ENCODE results near the gene AHDC1. TPM values are rescaled to one million over a fixed set of nuclear protein-coding genes. Genes with fewer than 3 reads are reported as not detected.

AHDC1 gene
- total and polyA plus RNA-seq, 9 of the 15 experiments (the other 6 are each of a cell fraction or from before 2014, with no cell fraction given), result 0.21 to 36.4 (median 4.7) TPM

GRCh38 chr1:27594564-27595510 lies 9.1 kb downstream of the AHDC1 start (continued):
- TF ChIP-seq ELK3 (CRISPR knock-in tag; IDR thresholded peaks at IDR 0.05), result no peak
- peak; percentile 49; the same call in 1 of the 2 replicates for TF ChIP-seq EGR1 (conservative IDR thresholded peaks at IDR 0.05)
- 0 out of 2 replicates have a peak, but pooled peaks have one; percentile 14 for TF ChIP-seq MAX (CRISPR knock-in tag; IDR thresholded peaks at IDR 0.05)
- TF ChIP-seq SIX5 (IDR thresholded peaks at IDR 0.05; ENCODE audit: borderline replicate concordance in 1 of 2, insufficient read depth in 1 of 2, low read depth in 1 of 2, low read length in 2 of 2), result no peak
- no peak for TF ChIP-seq CREM (IDR thresholded peaks at IDR 0.05; ENCODE audit: low read depth)
- no peak for TF ChIP-seq PHB2 (IDR thresholded peaks at IDR 0.05; ENCODE audit: low read depth)
- TF ChIP-seq FOSL1 (tag; conservative IDR thresholded peaks at IDR 0.05), result 0 out of 2 replicates have a peak, but pooled peaks have one; percentile 21
- TF ChIP-seq THRB (CRISPR knock-in tag; conservative IDR thresholded peaks at IDR 0.05), result 0 out of 2 replicates have a peak, but pooled peaks have one; percentile 39
- no peak for TF ChIP-seq NFE2 (IDR thresholded peaks at IDR 0.05; ENCODE audit: low read depth)
- 0 out of 2 replicates have a peak, but pooled peaks have one; percentile 21 for TF ChIP-seq ZBTB26 (CRISPR knock-in tag; IDR thresholded peaks at IDR 0.05)
- no peak for TF ChIP-seq MLX (CRISPR knock-in tag; conservative IDR thresholded peaks at IDR 0.05)

Data from K562 (cell line).